ENCODE results near the gene BRI3. TPM values are rescaled to one million over a fixed set of nuclear protein-coding genes. Genes with fewer than 3 reads are reported as not detected.

BRI3 gene
- total RNA-seq (2022; extraction: Qiagen RNA extraction; ENCODE audit: low read depth), result 99.6 to 203 TPM (median 162 TPM) in 5 replicates

DNA sequence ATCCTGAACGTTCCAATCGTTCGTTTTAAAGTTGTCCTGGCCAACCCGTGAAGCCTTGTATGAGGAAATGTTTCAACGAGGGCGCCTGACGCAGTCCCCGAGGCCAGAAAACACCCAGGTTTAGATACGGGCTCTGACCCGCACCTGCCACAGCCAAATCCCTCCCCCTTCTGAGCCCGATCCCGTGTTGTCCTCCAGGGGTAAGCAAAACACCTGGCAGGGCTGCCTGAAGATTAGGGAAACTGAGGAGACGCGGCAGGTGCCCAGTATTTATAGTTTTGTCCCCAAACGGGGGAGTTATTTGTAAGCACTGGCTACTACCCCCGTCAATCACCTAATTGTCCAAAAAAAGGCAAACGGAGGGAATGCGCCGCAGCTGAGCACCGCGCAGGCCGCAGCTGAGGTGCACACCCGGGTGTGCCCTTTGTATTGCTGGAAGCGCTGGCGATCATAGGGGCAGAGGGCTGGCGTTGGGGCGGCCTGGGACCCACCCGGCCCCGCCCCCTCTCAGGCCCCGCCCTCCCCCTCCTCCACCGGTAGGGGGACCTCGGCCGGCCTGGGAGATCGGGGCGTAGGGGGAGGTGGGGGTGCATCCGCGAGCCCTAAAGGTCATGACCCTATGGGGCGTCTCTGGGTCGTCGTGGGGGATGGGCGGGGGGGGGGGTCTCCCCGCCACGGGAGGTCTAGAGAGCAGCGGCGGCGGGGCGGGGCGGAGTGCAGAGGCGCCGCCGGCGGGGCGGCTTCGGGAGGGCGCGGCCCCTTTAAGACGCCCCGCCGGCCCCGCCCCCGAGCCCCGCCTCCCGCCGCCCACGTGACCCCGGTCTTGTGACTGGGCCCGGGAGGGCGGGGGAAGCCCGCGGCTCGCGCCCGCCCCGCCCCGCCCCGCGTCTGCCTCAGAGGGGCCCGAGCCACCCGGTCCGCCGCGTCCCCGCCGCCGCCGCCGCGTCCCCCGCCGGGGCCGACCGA is at the start of gene BRI3:
Gene BRI3 (plus strand): TSS at position 896 of the 966 bp plus-strand sequence. CDS start 110 bp downstream, outside the sequence.

GRCh38 chr7:98251601-98252424 is 29.7 kb upstream of the BRI3 start, which contains the start of gene TECPR1:
Gene TECPR1, minus strand, starts transcription at chr7:98252232. Its CDS starts 6,086 bp downstream, at chr7:98246146.

Other genes with a start within 250 kb of the BRI3 start
- 7.9 to 11.5 TPM (median 10.4 TPM) in 5 replicates for gene LMTK2, start 174.8 kb upstream of the BRI3 start, total RNA-seq (2022; extraction: Qiagen RNA extraction; ENCODE audit: low read depth)
- gene BHLHA15, start 70.2 kb upstream of the BRI3 start, total RNA-seq (2022; extraction: Qiagen RNA extraction; ENCODE audit: low read depth), result 0.33 to 0.94 TPM (median 0.54 TPM) in 5 replicates
- gene TECPR1, start 29.5 kb upstream of the BRI3 start, total RNA-seq (2022; extraction: Qiagen RNA extraction; ENCODE audit: low read depth), result 5.3 to 10.3 TPM (median 6.5 TPM) in 5 replicates
- gene BAIAP2L1, start 119.4 kb downstream of the BRI3 start, total RNA-seq (2022; extraction: Qiagen RNA extraction; ENCODE audit: low read depth), result 45.7 to 57.5 TPM (median 53.0 TPM) in 5 replicates

Data from A549 treated with GW870086 at 1 μM for 4 hours (cell line).